Stomach (tissue), 4 donors: ENCODE measurements around the gene C1R.

Experiments
- CTCF ChIP-seq, 7 experiments: fragments of 450-650 bp in 4 of 7; fragments of 200-600 bp in 3 of 7; sonication (generic) in 3 of 7; IDR thresholded peaks; one replicate each; pipeline ENCODE4 v1.5.1; 2016 to 2019; ENCODE audit warnings: antibody characterized with exemption in 7 of 7, control low read depth in 2 of 7, mild to moderate bottlenecking in 1 of 7
- EP300 ChIP-seq: sonication (generic); formaldehyde crosslinking; IDR thresholded peaks from one replicate; pipeline ENCODE4 v1.6.1; 2017; ENCODE audit warnings: antibody characterized with exemption
- POLR2A ChIP-seq, 4 donors: fragments of 450-650 bp; IDR thresholded peaks; one replicate each; pipeline ENCODE4 v1.6.1; 2016; ENCODE audit warnings: antibody characterized with exemption in 4 of 4, control low read depth in 2 of 4, mild to moderate bottlenecking in 1 of 4, moderate library complexity in 1 of 4
- POLR2AphosphoS5 ChIP-seq, 3 donors: sonication (generic); formaldehyde crosslinking; IDR thresholded peaks; one replicate each; pipeline ENCODE4 v1.6.1; 2016; ENCODE audit warnings: antibody characterized with exemption in 3 of 3

GRCh38 chr12:7125632-7126227 is 33.5 kb upstream of the C1R start:
- TF ChIP-seq POLR2A (IDR thresholded peaks at IDR 0.05) (no peak), CTCF (IDR thresholded peaks at IDR 0.05) (no peak), EP300 (no peak), POLR2AphosphoS5 (IDR thresholded peaks at IDR 0.05) (no peak)
